Smooth muscle cell (in vitro differentiated cells): Measurements from ENCODE around the gene AGTR2. TPM values are rescaled to one million over a fixed set of nuclear protein-coding genes. Genes with fewer than 3 reads are reported as not detected.
"Not testable (repeated sequence)": the region's sequence is repeated elsewhere in the genome, so short reads cannot be mapped to it uniquely, and the experiment has no call there.

Experiments used
- DNase-seq: peaks from one replicate; lab custom pipeline; 2025; ENCODE audit not compliant: unreplicated experiment; lab: John Stamatoyannopoulos, UW
- H2AFZ ChIP-seq: fragments of 200-600 bp; sonication (generic); 2 replicates; pipeline ENCODE4 v1.6.0; 2016; ENCODE audit warnings: antibody characterized with exemption, low read depth, mild to moderate bottlenecking
- H3F3A ChIP-seq: fragments of 200-600 bp; sonication (generic); 2 replicates; pipeline ENCODE4 v1.6.0; 2017; ENCODE audit warnings: antibody characterized with exemption, low read depth
- H3K27ac ChIP-seq: fragments of 200-600 bp; sonication (generic); 2 replicates; pipeline ENCODE4 v1.5.1; 2016; ENCODE audit warnings: low read depth, mild to moderate bottlenecking
- H3K27me3 ChIP-seq: fragments of 200-600 bp; sonication (generic); 2 replicates; pipeline ENCODE4 v1.6.1; 2016; ENCODE audit warnings: low read depth, mild to moderate bottlenecking
- H3K36me3 ChIP-seq: fragments of 200-600 bp; sonication (generic); 2 replicates; pipeline ENCODE4 v1.5.1; 2016; ENCODE audit warnings: low read depth
- H3K4me1 ChIP-seq: fragments of 200-600 bp; sonication (generic); 2 replicates; pipeline ENCODE4 v1.5.1; 2016; ENCODE audit warnings: low read depth
- H3K4me2 ChIP-seq: fragments of 200-600 bp; sonication (generic); 2 replicates; pipeline ENCODE4 v1.6.0; 2016; ENCODE audit warnings: mild to moderate bottlenecking
- H3K4me3 ChIP-seq: fragments of 200-600 bp; sonication (generic); 2 replicates; pipeline ENCODE4 v1.5.1; 2016; ENCODE audit warnings: mild to moderate bottlenecking
- H3K79me2 ChIP-seq: fragments of 200-600 bp; sonication (generic); 2 replicates; pipeline ENCODE4 v1.6.0; 2016; ENCODE audit warnings: low read depth, mild to moderate bottlenecking
- H3K9ac ChIP-seq: fragments of 200-600 bp; sonication (generic); 2 replicates; pipeline ENCODE4 v1.6.0; 2016; ENCODE audit warnings: low read depth
- H3K9me3 ChIP-seq: fragments of 200-600 bp; sonication (generic); replicated peaks from 2 replicates; pipeline ENCODE4 v1.5.1; 2016; ENCODE audit warnings: low read depth
- H4K20me1 ChIP-seq: fragments of 200-600 bp; sonication (generic); 2 replicates; pipeline ENCODE4 v1.6.0; 2016; ENCODE audit warnings: low read depth
- CTCF ChIP-seq: fragments of 200-600 bp; sonication (generic); IDR thresholded peaks from 2 replicates; pipeline ENCODE4 v1.5.1; 2017; ENCODE audit warnings: borderline replicate concordance, mild to moderate bottlenecking, antibody characterized with exemption; ENCODE audit not compliant: insufficient read depth, poor library complexity, severe bottlenecking
- WGBS: methylation state at CpG from one replicate; pipeline ENCODE4 v1.1.7; 2016; ENCODE audit warnings: low lambda C conversion rate; 5-methylcytosine and 5-hydroxymethylcytosine counted together
- polyA plus RNA-seq: library from polyadenylated mRNA; unstranded; fragments of >200 nt; fragmentation: Nextera tagmentation; extraction: Ambion mirVana; gene quantifications from 2 replicates; pipeline ENCODE4 v1.2.1, GENCODE V29; 2016
- total RNA-seq: library from RNA; depleted of rRNA; stranded (reverse); fragments of >200 nt; gene quantifications from 2 replicates; pipeline ENCODE4 v1.2.3, GENCODE V29; 2014

The AGTR2 gene
- not detected in 2 replicates for total RNA-seq
- polyA plus RNA-seq, result not detected in 2 replicates

- no peak within 1 kb of the TSS for H3K27ac ChIP-seq
- H3K4me3 ChIP-seq, result no peak within 1 kb of the TSS
- no peak within 1 kb of the TSS for H3K9ac ChIP-seq
- H3K9me3 ChIP-seq, result no peaks in the 10 kb centered on the region
- no peaks in the 10 kb centered on the region for H3F3A ChIP-seq
- no peaks in the 10 kb centered on the region for H3K36me3 ChIP-seq
- 70% methylated on average over 3 of the region's 3 CpGs for WGBS
- H2AFZ ChIP-seq, result no peak within 1 kb of the TSS
- no peaks in the 10 kb centered on the region for H3K27me3 ChIP-seq
- no peak for DNase-seq
- no peaks in the 10 kb centered on the region for H4K20me1 ChIP-seq
- no peak for TF ChIP-seq CTCF
- no peaks in the 10 kb centered on the region for H3K79me2 ChIP-seq
- no peak within 1 kb of the TSS for H3K4me2 ChIP-seq
- no peaks in the 10 kb centered on the region for H3K4me1 ChIP-seq
Measured at GRCh38 chrX:116170511-116170910, at the start of gene AGTR2. Gene AGTR2, plus strand, starts transcription at chrX:116170744. Its CDS starts 1,537 bp downstream, at chrX:116172281.

GRCh38 chrX:116135277-116135676, 35.3 kb upstream of the AGTR2 start:
- no peak for DNase-seq
- H3K27me3 ChIP-seq, result no peaks in the 10 kb centered on the region
- H3K36me3 ChIP-seq, result no peaks in the 10 kb centered on the region
- H3K27ac ChIP-seq, result no peak overlapping the region
- WGBS, result 83% methylated on average over 1 of the region's 1 CpG
- H3K79me2 ChIP-seq, result no peaks in the 10 kb centered on the region
- no peak overlapping the region for H3K9ac ChIP-seq
- TF ChIP-seq CTCF, result no peak
- H3K4me2 ChIP-seq, result no peak overlapping the region
- H3K9me3 ChIP-seq, result no peaks in the 10 kb centered on the region
- H3F3A ChIP-seq, result no peaks in the 10 kb centered on the region
- H3K4me1 ChIP-seq, result no peaks in the 10 kb centered on the region
- no peaks in the 10 kb centered on the region for H4K20me1 ChIP-seq
- no peak overlapping the region for H3K4me3 ChIP-seq
- H2AFZ ChIP-seq, result no peak overlapping the region

- H3K4me3 ChIP-seq, H3K79me2 ChIP-seq, H3K9ac ChIP-seq, H4K20me1 ChIP-seq, H2AFZ ChIP-seq, H3K36me3 ChIP-seq, DNase-seq, H3K4me2 ChIP-seq, H3K4me1 ChIP-seq, H3K27me3 ChIP-seq, H3K9me3 ChIP-seq, H3F3A ChIP-seq, H3K27ac ChIP-seq: not testable (repeated sequence)
- WGBS, result 86% methylated on average over 1 of the region's 1 CpG
Measured at GRCh38 chrX:116141270-116141669, 29.3 kb upstream of the AGTR2 start.

- no peaks in the 10 kb centered on the region for H4K20me1 ChIP-seq
- H3K4me3 ChIP-seq, result no peak overlapping the region
- no peak overlapping the region for H3K9ac ChIP-seq
- H3K27me3 ChIP-seq, result no peaks in the 10 kb centered on the region
- no peaks in the 10 kb centered on the region for H3K4me1 ChIP-seq
- no peaks in the 10 kb centered on the region for H3K79me2 ChIP-seq
- 63% methylated on average over 2 of the region's 2 CpGs for WGBS
- H3K4me2 ChIP-seq, result no peak overlapping the region
- H3K9me3 ChIP-seq, result no peaks in the 10 kb centered on the region
- H2AFZ ChIP-seq, result no peak overlapping the region
- no peak for TF ChIP-seq CTCF
- no peaks in the 10 kb centered on the region for H3K36me3 ChIP-seq
- no peak for DNase-seq
- H3K27ac ChIP-seq, result no peak overlapping the region
- no peaks in the 10 kb centered on the region for H3F3A ChIP-seq
Measured at GRCh38 chrX:116142976-116143375, 27.6 kb upstream of the AGTR2 start.
